Measurements from ENCODE around the gene AR. TPM values are rescaled to one million over a fixed set of nuclear protein-coding genes. Genes with fewer than 3 reads are reported as not detected.

The AR gene
- total RNA-seq, 1 donor from 2014 or later = 9.0 TPM

DNA sequence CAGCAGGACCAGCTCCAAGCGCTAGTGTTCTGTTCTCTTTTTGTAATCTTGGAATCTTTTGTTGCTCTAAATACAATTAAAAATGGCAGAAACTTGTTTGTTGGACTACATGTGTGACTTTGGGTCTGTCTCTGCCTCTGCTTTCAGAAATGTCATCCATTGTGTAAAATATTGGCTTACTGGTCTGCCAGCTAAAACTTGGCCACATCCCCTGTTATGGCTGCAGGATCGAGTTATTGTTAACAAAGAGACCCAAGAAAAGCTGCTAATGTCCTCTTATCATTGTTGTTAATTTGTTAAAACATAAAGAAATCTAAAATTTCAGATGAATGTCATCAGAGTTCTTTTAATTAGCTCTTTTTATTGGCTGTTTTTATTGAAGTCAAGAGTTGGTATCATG, 186.5 kb downstream of the AR start:
- no peak overlapping the region for H3K4me3 Mint-ChIP-seq (ENCODE audit: unreplicated experiment)
- peak; percentile 26 for FAIRE-seq

DNA sequence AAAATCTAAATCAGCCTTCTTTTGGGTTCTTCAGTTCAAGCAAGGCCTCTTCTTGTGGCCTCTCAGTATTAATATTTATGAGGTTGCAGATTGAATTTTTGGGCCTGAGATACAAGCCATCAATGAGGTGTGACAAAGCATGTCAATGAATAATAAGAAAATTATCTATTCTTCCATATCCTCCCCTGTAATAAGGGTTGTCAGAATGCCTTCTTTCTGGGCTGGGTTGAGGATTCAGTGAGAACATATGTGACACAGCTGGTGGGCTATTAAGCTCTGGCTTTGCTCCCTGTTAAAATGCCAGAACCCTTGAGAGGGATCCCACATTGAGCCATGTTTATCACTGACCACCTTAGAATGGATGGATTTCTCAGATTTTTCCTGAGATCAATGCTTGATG, 187.2 kb downstream of the AR start:
- H3K4me3 ChIP-seq (ENCODE audit: insufficient read depth, low read depth, low read length) = no peak overlapping the region
- Mint-ChIP-seq H3K4me3 (ENCODE audit: unreplicated experiment) (no peak overlapping the region), H3K36me3 (ENCODE audit: low read depth, unreplicated experiment) (no peaks in the 10 kb centered on the region), H3K27me3 (ENCODE audit: low read depth, unreplicated experiment) (no peaks in the 10 kb centered on the region), H3K27ac (ENCODE audit: unreplicated experiment) (no peak overlapping the region), H3K4me1 (ENCODE audit: low read depth, unreplicated experiment) (no peaks in the 10 kb centered on the region), H3K9me3 (ENCODE audit: unreplicated experiment) (no peaks in the 10 kb centered on the region)
- H3K9ac ChIP-seq (ENCODE audit: low read length) = no peak overlapping the region
- no peaks in the 10 kb centered on the region for H3K79me2 ChIP-seq (ENCODE audit: insufficient read depth, low read length)
- H3K4me1 ChIP-seq (ENCODE audit: insufficient read depth, low read length) = no peaks in the 10 kb centered on the region
- H3K27me3 ChIP-seq (ENCODE audit: insufficient read depth, low read length) = no peaks in the 10 kb centered on the region
- no peak overlapping the region for H3K4me2 ChIP-seq (ENCODE audit: low read length)
- H3K27ac ChIP-seq (ENCODE audit: low read depth, low read length) = no peak overlapping the region
- FAIRE-seq (no peak), DNase-seq (ENCODE audit: low read depth) (no peak)
- no peak overlapping the region for H2AFZ ChIP-seq (ENCODE audit: low read depth, low read length)
- no peaks in the 10 kb centered on the region for H3K36me3 ChIP-seq (ENCODE audit: insufficient read depth, low read length)
- H4K20me1 ChIP-seq (ENCODE audit: insufficient read depth, low read length) = no peaks in the 10 kb centered on the region
- H3K9me3 ChIP-seq (ENCODE audit: insufficient read depth, low read depth, low read length) = no peaks in the 10 kb centered on the region
- TF ChIP-seq EZH2 (IDR thresholded peaks at IDR 0.05; ENCODE audit: insufficient read depth, low read length) = no peak
- TF ChIP-seq, protein P1, sequence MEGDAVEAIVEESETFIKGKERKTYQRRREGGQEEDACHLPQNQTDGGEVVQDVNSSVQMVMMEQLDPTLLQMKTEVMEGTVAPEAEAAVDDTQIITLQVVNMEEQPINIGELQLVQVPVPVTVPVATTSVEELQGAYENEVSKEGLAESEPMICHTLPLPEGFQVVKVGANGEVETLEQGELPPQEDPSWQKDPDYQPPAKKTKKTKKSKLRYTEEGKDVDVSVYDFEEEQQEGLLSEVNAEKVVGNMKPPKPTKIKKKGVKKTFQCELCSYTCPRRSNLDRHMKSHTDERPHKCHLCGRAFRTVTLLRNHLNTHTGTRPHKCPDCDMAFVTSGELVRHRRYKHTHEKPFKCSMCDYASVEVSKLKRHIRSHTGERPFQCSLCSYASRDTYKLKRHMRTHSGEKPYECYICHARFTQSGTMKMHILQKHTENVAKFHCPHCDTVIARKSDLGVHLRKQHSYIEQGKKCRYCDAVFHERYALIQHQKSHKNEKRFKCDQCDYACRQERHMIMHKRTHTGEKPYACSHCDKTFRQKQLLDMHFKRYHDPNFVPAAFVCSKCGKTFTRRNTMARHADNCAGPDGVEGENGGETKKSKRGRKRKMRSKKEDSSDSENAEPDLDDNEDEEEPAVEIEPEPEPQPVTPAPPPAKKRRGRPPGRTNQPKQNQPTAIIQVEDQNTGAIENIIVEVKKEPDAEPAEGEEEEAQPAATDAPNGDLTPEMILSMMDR (IDR thresholded peaks at IDR 0.05; ENCODE audit: insufficient read depth, low read depth, low read length) = no peak

More for the DNA sequence above, 186.5 kb downstream of the AR start:
- H3K9ac ChIP-seq (ENCODE audit: low read length) = no peak overlapping the region
- H3K27ac Mint-ChIP-seq (ENCODE audit: unreplicated experiment) = no peak overlapping the region
- no peaks in the 10 kb centered on the region for H4K20me1 ChIP-seq (ENCODE audit: insufficient read depth, low read length)
- no peaks in the 10 kb centered on the region for H3K27me3 ChIP-seq (ENCODE audit: insufficient read depth, low read length)
- DNase-seq (ENCODE audit: low read depth) = no peak
- no peaks in the 10 kb centered on the region for H3K36me3 Mint-ChIP-seq (ENCODE audit: low read depth, unreplicated experiment)
- no peaks in the 10 kb centered on the region for H3K9me3 Mint-ChIP-seq (ENCODE audit: unreplicated experiment)
- H3K79me2 ChIP-seq (ENCODE audit: insufficient read depth, low read length) = no peaks in the 10 kb centered on the region
- no peak overlapping the region for H2AFZ ChIP-seq (ENCODE audit: low read depth, low read length)
- no peaks in the 10 kb centered on the region for H3K4me1 ChIP-seq (ENCODE audit: insufficient read depth, low read length)
- no peak overlapping the region for H3K27ac ChIP-seq (ENCODE audit: low read depth, low read length)
- H3K27me3 Mint-ChIP-seq (ENCODE audit: low read depth, unreplicated experiment) = no peaks in the 10 kb centered on the region
- H3K4me3 ChIP-seq (ENCODE audit: insufficient read depth, low read depth, low read length) = no peak overlapping the region
- no peaks in the 10 kb centered on the region for H3K36me3 ChIP-seq (ENCODE audit: insufficient read depth, low read length)
- no peak overlapping the region for H3K4me2 ChIP-seq (ENCODE audit: low read length)
- no peaks in the 10 kb centered on the region for H3K4me1 Mint-ChIP-seq (ENCODE audit: low read depth, unreplicated experiment)
- TF ChIP-seq, protein P1 (IDR thresholded peaks at IDR 0.05; ENCODE audit: insufficient read depth, low read depth, low read length) = no peak
- no peaks in the 10 kb centered on the region for H3K9me3 ChIP-seq (ENCODE audit: insufficient read depth, low read depth, low read length)

DNA sequence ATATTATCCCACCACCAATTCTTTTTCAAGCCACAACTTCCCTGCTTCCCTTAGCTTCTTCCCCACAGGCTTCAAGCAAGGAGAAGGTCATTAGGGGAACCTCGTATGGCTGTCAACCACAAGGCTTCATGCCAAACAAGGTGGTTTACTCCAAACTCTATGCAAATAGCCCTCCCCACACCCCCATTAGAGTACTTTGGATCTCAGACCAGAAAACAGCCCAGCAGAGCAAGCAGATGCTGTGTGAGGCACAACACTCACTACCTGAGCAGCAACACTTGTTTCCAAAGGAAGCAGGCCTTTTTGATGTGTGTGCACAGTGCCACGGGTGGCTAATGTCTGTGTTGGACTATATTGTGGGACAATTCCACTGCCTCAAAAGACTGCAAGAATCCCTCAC, 189.0 kb downstream of the AR start:
- Mint-ChIP-seq H3K27ac (ENCODE audit: unreplicated experiment) (no peak overlapping the region), H3K9me3 (ENCODE audit: unreplicated experiment) (no peaks in the 10 kb centered on the region), H3K4me1 (ENCODE audit: low read depth, unreplicated experiment) (no peaks in the 10 kb centered on the region), H3K4me3 (ENCODE audit: unreplicated experiment) (no peak overlapping the region), H3K36me3 (ENCODE audit: low read depth, unreplicated experiment) (no peaks in the 10 kb centered on the region), H3K27me3 (ENCODE audit: low read depth, unreplicated experiment) (no peaks in the 10 kb centered on the region)
- no peak overlapping the region for H3K4me2 ChIP-seq (ENCODE audit: low read length)
- no peaks in the 10 kb centered on the region for H3K36me3 ChIP-seq (ENCODE audit: insufficient read depth, low read length)
- FAIRE-seq (no peak), DNase-seq (ENCODE audit: low read depth) (no peak)
- no peaks in the 10 kb centered on the region for H4K20me1 ChIP-seq (ENCODE audit: insufficient read depth, low read length)
- H3K27me3 ChIP-seq (ENCODE audit: insufficient read depth, low read length) = no peaks in the 10 kb centered on the region
- no peaks in the 10 kb centered on the region for H3K4me1 ChIP-seq (ENCODE audit: insufficient read depth, low read length)
- H3K9me3 ChIP-seq (ENCODE audit: insufficient read depth, low read depth, low read length) = no peaks in the 10 kb centered on the region
- no peak for TF ChIP-seq EZH2 (IDR thresholded peaks at IDR 0.05; ENCODE audit: insufficient read depth, low read length)
- TF ChIP-seq, protein P1 (IDR thresholded peaks at IDR 0.05; ENCODE audit: insufficient read depth, low read depth, low read length) = no peak
- H3K27ac ChIP-seq (ENCODE audit: low read depth, low read length) = no peak overlapping the region
- H3K79me2 ChIP-seq (ENCODE audit: insufficient read depth, low read length) = no peaks in the 10 kb centered on the region
- no peak overlapping the region for H2AFZ ChIP-seq (ENCODE audit: low read depth, low read length)
- H3K9ac ChIP-seq (ENCODE audit: low read length) = no peak overlapping the region
- H3K4me3 ChIP-seq (ENCODE audit: insufficient read depth, low read depth, low read length) = no peak overlapping the region
